PC-3 (cell line): ENCODE results near the gene SLC39A1.

Experiments
- EZH2 ChIP-seq: fragments of 300-600 bp; sonication (generic); IDR thresholded peaks from one replicate; pipeline ENCODE4 v1.6.1; 2017; ENCODE audit warnings: antibody characterized with exemption, mild to moderate bottlenecking, low read length; ENCODE audit not compliant: unreplicated experiment
- EZH2phosphoT487 ChIP-seq: fragments of 300-600 bp; sonication (generic); IDR thresholded peaks from 2 replicates; pipeline ENCODE4 v1.6.1; 2018; ENCODE audit warnings: mild to moderate bottlenecking, antibody characterized with exemption, low read length, borderline replicate concordance
- TF ChIP-seq, protein P1 (sequence below): fragments of 300-600 bp; sonication (generic); conservative IDR thresholded peaks from 2 replicates; pipeline ENCODE4 v1.5.1; 2017; ENCODE audit warnings: antibody characterized with exemption, low read depth, mild to moderate bottlenecking, low read length

GRCh38 chr1:153995202-153995601 is 31.9 kb upstream of the SLC39A1 start:
- TF ChIP-seq, protein P1, sequence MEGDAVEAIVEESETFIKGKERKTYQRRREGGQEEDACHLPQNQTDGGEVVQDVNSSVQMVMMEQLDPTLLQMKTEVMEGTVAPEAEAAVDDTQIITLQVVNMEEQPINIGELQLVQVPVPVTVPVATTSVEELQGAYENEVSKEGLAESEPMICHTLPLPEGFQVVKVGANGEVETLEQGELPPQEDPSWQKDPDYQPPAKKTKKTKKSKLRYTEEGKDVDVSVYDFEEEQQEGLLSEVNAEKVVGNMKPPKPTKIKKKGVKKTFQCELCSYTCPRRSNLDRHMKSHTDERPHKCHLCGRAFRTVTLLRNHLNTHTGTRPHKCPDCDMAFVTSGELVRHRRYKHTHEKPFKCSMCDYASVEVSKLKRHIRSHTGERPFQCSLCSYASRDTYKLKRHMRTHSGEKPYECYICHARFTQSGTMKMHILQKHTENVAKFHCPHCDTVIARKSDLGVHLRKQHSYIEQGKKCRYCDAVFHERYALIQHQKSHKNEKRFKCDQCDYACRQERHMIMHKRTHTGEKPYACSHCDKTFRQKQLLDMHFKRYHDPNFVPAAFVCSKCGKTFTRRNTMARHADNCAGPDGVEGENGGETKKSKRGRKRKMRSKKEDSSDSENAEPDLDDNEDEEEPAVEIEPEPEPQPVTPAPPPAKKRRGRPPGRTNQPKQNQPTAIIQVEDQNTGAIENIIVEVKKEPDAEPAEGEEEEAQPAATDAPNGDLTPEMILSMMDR = no peak
- TF ChIP-seq EZH2 (no peak), EZH2phosphoT487 (no peak)
